ENCODE data around the gene ARL6IP4.

Gene ARL6IP4

DNA sequence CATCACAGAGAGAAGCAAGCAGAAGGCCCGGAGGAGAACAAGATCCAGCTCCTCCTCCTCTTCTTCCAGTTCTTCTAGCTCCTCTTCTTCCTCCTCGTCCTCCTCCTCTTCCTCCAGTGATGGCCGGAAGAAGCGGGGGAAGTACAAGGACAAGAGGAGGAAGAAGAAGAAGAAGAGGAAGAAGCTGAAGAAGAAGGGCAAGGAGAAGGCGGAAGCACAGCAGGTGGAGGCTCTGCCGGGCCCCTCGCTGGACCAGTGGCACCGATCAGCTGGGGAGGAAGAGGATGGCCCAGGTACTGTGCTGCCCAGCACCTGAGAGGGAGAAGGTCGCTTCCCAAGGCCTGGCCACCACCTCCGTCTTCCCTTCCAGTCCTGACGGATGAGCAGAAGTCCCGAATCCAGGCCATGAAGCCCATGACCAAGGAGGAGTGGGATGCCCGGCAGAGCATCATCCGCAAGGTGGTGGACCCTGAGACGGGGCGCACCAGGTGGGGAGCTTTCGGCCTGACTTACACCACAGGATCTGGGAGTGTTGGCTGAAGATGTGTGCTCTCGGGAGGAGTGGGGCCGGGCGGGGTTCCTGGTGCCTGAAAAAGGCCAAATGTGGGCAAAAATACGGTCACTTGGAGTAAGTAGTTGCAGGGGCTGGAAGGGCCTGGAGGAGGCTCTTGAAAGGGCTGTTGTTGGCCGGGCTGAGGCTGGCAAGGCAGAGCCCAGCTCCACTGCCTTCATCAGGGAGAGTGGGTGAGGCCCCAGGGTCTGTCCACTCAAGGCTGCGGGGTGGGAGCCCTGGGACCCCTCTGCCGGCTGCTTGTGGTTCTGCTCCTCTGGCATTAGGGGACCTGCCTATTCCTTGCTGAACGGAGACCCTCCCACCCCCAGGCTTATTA, 1.4 kb downstream of the ARL6IP4 start:
- Histone ChIP-seq H4K20me1 (ENCODE audit: low read depth, low read length) (no peaks in the 10 kb centered on the region), H3K27ac (ENCODE audit: low read depth, low read length) (peak overlapping the region; percentile 58), H3K9me3 (ENCODE audit: insufficient read depth, low read length) (no peaks in the 10 kb centered on the region), H3K79me2 (ENCODE audit: insufficient read depth, low read length) (peaks cover 8% of the 10 kb centered on the region; the same call in 1 of the 2 replicates), H3K4me2 (ENCODE audit: low read depth, low read length, poor library complexity, severe bottlenecking) (peak overlapping the region; percentile 75), H2AFZ (ENCODE audit: low read depth, low read length, severe bottlenecking) (no peak overlapping the region), H3K4me3 (ENCODE audit: insufficient read depth, low read length, poor library complexity, severe bottlenecking) (peak overlapping the region; percentile 94), H3K36me3 (ENCODE audit: low read length) (no peaks in the 10 kb centered on the region), H3K27me3 (ENCODE audit: low read length) (no peaks in the 10 kb centered on the region), H3K9me2 (replicated peaks; ENCODE audit: insufficient read depth, low read length) (no peaks in the 10 kb centered on the region), H3F3A (ENCODE audit: insufficient read depth) (peaks cover 10% of the 10 kb centered on the region; the same call in 1 of the 2 replicates), H3K9ac (ENCODE audit: low read length) (peak overlapping the region; percentile 96)
- TF ChIP-seq EZH2phosphoT487 (conservative IDR thresholded peaks at IDR 0.05; ENCODE audit: low read length), result no peak
- TF ChIP-seq, protein P1, sequence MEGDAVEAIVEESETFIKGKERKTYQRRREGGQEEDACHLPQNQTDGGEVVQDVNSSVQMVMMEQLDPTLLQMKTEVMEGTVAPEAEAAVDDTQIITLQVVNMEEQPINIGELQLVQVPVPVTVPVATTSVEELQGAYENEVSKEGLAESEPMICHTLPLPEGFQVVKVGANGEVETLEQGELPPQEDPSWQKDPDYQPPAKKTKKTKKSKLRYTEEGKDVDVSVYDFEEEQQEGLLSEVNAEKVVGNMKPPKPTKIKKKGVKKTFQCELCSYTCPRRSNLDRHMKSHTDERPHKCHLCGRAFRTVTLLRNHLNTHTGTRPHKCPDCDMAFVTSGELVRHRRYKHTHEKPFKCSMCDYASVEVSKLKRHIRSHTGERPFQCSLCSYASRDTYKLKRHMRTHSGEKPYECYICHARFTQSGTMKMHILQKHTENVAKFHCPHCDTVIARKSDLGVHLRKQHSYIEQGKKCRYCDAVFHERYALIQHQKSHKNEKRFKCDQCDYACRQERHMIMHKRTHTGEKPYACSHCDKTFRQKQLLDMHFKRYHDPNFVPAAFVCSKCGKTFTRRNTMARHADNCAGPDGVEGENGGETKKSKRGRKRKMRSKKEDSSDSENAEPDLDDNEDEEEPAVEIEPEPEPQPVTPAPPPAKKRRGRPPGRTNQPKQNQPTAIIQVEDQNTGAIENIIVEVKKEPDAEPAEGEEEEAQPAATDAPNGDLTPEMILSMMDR (IDR thresholded peaks at IDR 0.05; ENCODE audit: insufficient read depth, low read length, poor library complexity, severe bottlenecking), result no peak

DNA sequence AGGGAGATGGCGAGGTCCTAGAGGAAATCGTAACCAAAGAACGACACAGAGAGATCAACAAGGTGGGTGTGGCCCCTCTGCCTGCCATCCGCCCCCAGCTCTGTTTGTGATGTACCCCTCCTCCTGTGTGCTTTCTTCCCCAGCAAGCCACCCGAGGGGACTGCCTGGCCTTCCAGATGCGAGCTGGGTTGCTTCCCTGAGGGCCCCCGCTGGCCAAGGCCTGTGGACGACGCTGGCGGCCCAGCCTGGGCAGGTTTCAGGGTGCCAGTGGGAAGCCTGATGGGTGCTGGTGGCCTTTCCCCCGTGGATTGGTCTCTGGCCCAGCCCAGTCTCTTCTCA, 2.0 kb downstream of the ARL6IP4 start:
- Histone ChIP-seq H3K9ac (ENCODE audit: low read length) (peak overlapping the region; percentile 96; the same call in 1 of the 2 replicates), H3K27me3 (ENCODE audit: low read length) (no peaks in the 10 kb centered on the region), H3K9me3 (ENCODE audit: insufficient read depth, low read length) (no peaks in the 10 kb centered on the region), H3K27ac (ENCODE audit: low read depth, low read length) (no peak overlapping the region), H3K9me2 (replicated peaks; ENCODE audit: insufficient read depth, low read length) (no peaks in the 10 kb centered on the region), H3F3A (ENCODE audit: insufficient read depth) (peaks cover 10% of the 10 kb centered on the region; the same call in 1 of the 2 replicates), H3K79me2 (ENCODE audit: insufficient read depth, low read length) (peaks cover 8% of the 10 kb centered on the region; the same call in 1 of the 2 replicates), H3K4me3 (ENCODE audit: insufficient read depth, low read length, poor library complexity, severe bottlenecking) (no peak overlapping the region), H4K20me1 (ENCODE audit: low read depth, low read length) (no peaks in the 10 kb centered on the region), H3K4me2 (ENCODE audit: low read depth, low read length, poor library complexity, severe bottlenecking) (peak overlapping the region; percentile 75), H3K36me3 (ENCODE audit: low read length) (no peaks in the 10 kb centered on the region), H2AFZ (ENCODE audit: low read depth, low read length, severe bottlenecking) (no peak overlapping the region)
- TF ChIP-seq, protein P1 (IDR thresholded peaks at IDR 0.05; ENCODE audit: insufficient read depth, low read length, poor library complexity, severe bottlenecking), result no peak
- no peak for TF ChIP-seq EZH2phosphoT487 (conservative IDR thresholded peaks at IDR 0.05; ENCODE audit: low read length)

DNA sequence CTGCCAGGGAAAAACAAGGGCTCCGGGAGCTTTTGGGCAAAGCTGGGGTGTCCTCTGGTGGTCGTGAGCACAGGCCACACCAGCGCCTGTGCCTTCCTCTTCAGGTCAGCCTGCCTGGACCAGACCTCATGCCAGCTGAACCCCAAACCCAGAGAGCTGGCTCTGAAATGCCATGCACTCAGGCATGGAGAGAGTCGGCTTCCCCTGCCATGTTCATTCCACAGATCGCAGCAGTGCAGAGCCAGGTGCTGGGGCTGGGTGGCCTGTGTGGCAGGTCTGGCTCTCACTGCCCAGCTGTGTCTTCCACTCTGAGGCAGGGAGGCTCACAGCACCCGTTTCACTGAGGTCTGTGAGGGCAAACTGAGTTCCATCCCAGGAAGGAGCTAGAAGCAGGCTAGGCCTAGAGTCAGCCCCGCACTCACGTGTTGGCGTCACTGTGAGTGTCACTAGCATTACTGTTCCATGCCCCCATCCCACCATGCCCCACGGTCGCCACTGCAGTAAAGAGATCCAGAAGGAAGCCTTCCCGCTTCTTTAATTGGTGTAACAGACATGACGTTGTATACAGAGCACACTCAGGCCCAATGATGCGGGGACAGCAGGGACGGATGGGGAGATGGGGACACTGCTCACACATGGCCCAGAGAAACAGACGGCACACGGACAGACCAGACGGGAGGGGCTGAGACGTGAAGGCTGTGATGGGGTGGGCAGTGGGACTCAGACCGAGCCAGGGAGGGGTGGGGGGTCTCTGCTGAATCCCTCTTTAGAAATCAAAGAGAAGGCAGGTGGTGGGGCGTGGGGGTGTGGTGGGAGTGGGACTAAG, 2.7 kb downstream of the ARL6IP4 start:
- Histone ChIP-seq H3K9me2 (replicated peaks; ENCODE audit: insufficient read depth, low read length) (no peaks in the 10 kb centered on the region), H4K20me1 (ENCODE audit: low read depth, low read length) (no peaks in the 10 kb centered on the region), H3K36me3 (ENCODE audit: low read length) (no peaks in the 10 kb centered on the region), H3K4me3 (ENCODE audit: insufficient read depth, low read length, poor library complexity, severe bottlenecking) (no peak overlapping the region), H3K79me2 (ENCODE audit: insufficient read depth, low read length) (peaks cover 8% of the 10 kb centered on the region; the same call in 1 of the 2 replicates), H3K4me2 (ENCODE audit: low read depth, low read length, poor library complexity, severe bottlenecking) (no peak overlapping the region), H3K9me3 (ENCODE audit: insufficient read depth, low read length) (no peaks in the 10 kb centered on the region), H3K27ac (ENCODE audit: low read depth, low read length) (no peak overlapping the region), H3K9ac (ENCODE audit: low read length) (no peak overlapping the region), H2AFZ (ENCODE audit: low read depth, low read length, severe bottlenecking) (no peak overlapping the region), H3K27me3 (ENCODE audit: low read length) (no peaks in the 10 kb centered on the region), H3F3A (ENCODE audit: insufficient read depth) (peaks cover 10% of the 10 kb centered on the region; the same call in 1 of the 2 replicates)
- TF ChIP-seq, protein P1 (IDR thresholded peaks at IDR 0.05; ENCODE audit: insufficient read depth, low read length, poor library complexity, severe bottlenecking), result no peak
- TF ChIP-seq EZH2phosphoT487 (conservative IDR thresholded peaks at IDR 0.05; ENCODE audit: low read length), result no peak
